ENCODE data around the gene SORCS2.

The SORCS2 gene

GRCh38 chr4:7248857-7249256 lies 56.5 kb downstream of the SORCS2 start:
- DNase-seq = no peak

GRCh38 chr4:7251321-7251720 lies 59.0 kb downstream of the SORCS2 start:
- DNase-seq = no peak

- no peak for DNase-seq
Observed at GRCh38 chr4:7252051-7252450, 59.7 kb downstream of the SORCS2 start.

- no peak for DNase-seq
Observed at GRCh38 chr4:7252510-7253340, 60.4 kb downstream of the SORCS2 start.

GRCh38 chr4:7253341-7253700 lies 61.0 kb downstream of the SORCS2 start:
- no peak for DNase-seq

- DNase-seq = no peak
Observed at GRCh38 chr4:7253837-7254236, 61.5 kb downstream of the SORCS2 start.

- DNase-seq = peak; percentile 39
Observed at GRCh38 chr4:7254736-7255487, 62.6 kb downstream of the SORCS2 start.

GRCh38 chr4:7255488-7255881 lies 63.1 kb downstream of the SORCS2 start:
- no peak for DNase-seq

- no peak for DNase-seq
Observed at GRCh38 chr4:7255996-7256395, 63.7 kb downstream of the SORCS2 start.

GRCh38 chr4:7256984-7257810 lies 64.9 kb downstream of the SORCS2 start:
- no peak for DNase-seq

GRCh38 chr4:7259039-7259438 lies 66.7 kb downstream of the SORCS2 start:
- no peak for DNase-seq

GRCh38 chr4:7260569-7260968 lies 68.2 kb downstream of the SORCS2 start:
- no peak for DNase-seq

- peak; percentile 22 for DNase-seq
Observed at GRCh38 chr4:7261087-7261486, 68.7 kb downstream of the SORCS2 start.

GRCh38 chr4:7261536-7261935 lies 69.2 kb downstream of the SORCS2 start:
- DNase-seq = no peak

GRCh38 chr4:7262134-7262533 lies 69.8 kb downstream of the SORCS2 start:
- DNase-seq = no peak

GRCh38 chr4:7263166-7263565 lies 70.8 kb downstream of the SORCS2 start:
- no peak for DNase-seq

- no peak for DNase-seq
Observed at GRCh38 chr4:7264694-7265093, 72.4 kb downstream of the SORCS2 start.

GRCh38 chr4:7266525-7267292 lies 74.4 kb downstream of the SORCS2 start:
- DNase-seq = no peak

- no peak for DNase-seq
Observed at GRCh38 chr4:7267829-7268228, 75.5 kb downstream of the SORCS2 start.

GRCh38 chr4:7268941-7269340 lies 76.6 kb downstream of the SORCS2 start:
- no peak for DNase-seq

- no peak for DNase-seq
Observed at GRCh38 chr4:7270121-7270520, 77.8 kb downstream of the SORCS2 start.

- no peak for DNase-seq
Observed at GRCh38 chr4:7272404-7272803, 80.1 kb downstream of the SORCS2 start.

All from NCI-H1694 treated with DMSO at 0.1 percent for 48 hours (cell line).